NK-92 treated with Interleukin-12 subunit alpha and Interleukin-12 subunit beta, amount 100 ng/mL, for 24 hours (cell line): Measurements from ENCODE around the gene IPMK.
A peak's percentile ranks its signal among the peaks of the same experiment; 100 is the strongest.

ENCODE experiments used
- DNase-seq: peaks from one replicate; lab custom pipeline; 2025; lab: John Stamatoyannopoulos, UW

Gene IPMK

GRCh38 chr10:58153751-58154150 lies 113.9 kb downstream of the IPMK start:
- DNase-seq = no peak

GRCh38 chr10:58152673-58153263 lies 114.9 kb downstream of the IPMK start:
- DNase-seq = peak; percentile 23

- no peak for DNase-seq
These were observed 117.4 kb downstream of the IPMK start for GRCh38 chr10:58150290-58150689.

- DNase-seq = peak; percentile 3
These were observed 123.8 kb downstream of the IPMK start for GRCh38 chr10:58143944-58144343.
